Neural cell (in vitro differentiated cells): Measurements from ENCODE around the gene PCNX1. TPM values are rescaled to one million over a fixed set of nuclear protein-coding genes. Genes with fewer than 3 reads are reported as not detected.

ENCODE experiments used
- H2AFZ ChIP-seq: fragments of 200-600, 300-800 bp; sonication (generic), shearing (Covaris generic); 2 replicates; pipeline ENCODE4 v1.6.0; 2014; ENCODE audit warnings: low read depth, mild to moderate bottlenecking, antibody characterized with exemption, low read length, moderate library complexity
- H3F3A ChIP-seq: fragments of 200-600 bp; shearing (Covaris generic); 2 replicates; pipeline ENCODE4 v1.6.1; 2016; ENCODE audit warnings: mild to moderate bottlenecking, moderate library complexity, mixed read lengths, antibody characterized with exemption, low read length; ENCODE audit not compliant: insufficient read depth, poor library complexity, severe bottlenecking
- H3K27ac ChIP-seq: fragments of 200-600, 300-800 bp; sonication (generic), shearing (Covaris generic); 2 replicates; pipeline ENCODE4 v1.5.1; 2014; ENCODE audit warnings: mild to moderate bottlenecking, low read length, moderate library complexity
- H3K27me3 ChIP-seq: fragments of 300-800, 200-600 bp; sonication (generic), shearing (Covaris generic); 2 replicates; pipeline ENCODE4 v1.6.0; 2014; ENCODE audit warnings: mild to moderate bottlenecking, low read depth, low read length, moderate library complexity; ENCODE audit not compliant: insufficient read depth
- H3K36me3 ChIP-seq: fragments of 300-800, 200-600 bp; sonication (generic), shearing (Covaris generic); 2 replicates; pipeline ENCODE4 v1.5.1; 2014; ENCODE audit warnings: mild to moderate bottlenecking, antibody characterized with exemption, low read length, moderate library complexity; ENCODE audit not compliant: insufficient read depth
- H3K4me2 ChIP-seq: fragments of 300-800, 200-600 bp; sonication (generic), shearing (Covaris generic); 2 replicates; pipeline ENCODE4 v1.6.0; 2014; ENCODE audit warnings: mild to moderate bottlenecking, low read length
- H3K4me3 ChIP-seq: fragments of 300-800, 200-600 bp; sonication (generic), shearing (Covaris generic); 2 replicates; pipeline ENCODE4 v1.5.1; 2014; ENCODE audit warnings: mild to moderate bottlenecking, low read length, moderate library complexity
- H3K79me2 ChIP-seq: fragments of 200-600 bp; shearing (Covaris generic); replicated peaks from 2 replicates; pipeline ENCODE4 v1.6.0; 2014; ENCODE audit warnings: mild to moderate bottlenecking, low read length, moderate library complexity; ENCODE audit not compliant: insufficient read depth
- H3K9ac ChIP-seq: fragments of 300-800, 200-600 bp; sonication (generic), shearing (Covaris generic); 2 replicates; pipeline ENCODE4 v1.6.1; 2016; ENCODE audit warnings: mild to moderate bottlenecking, low read length, mixed read lengths
- H3K9me2 ChIP-seq: fragments of 200-600 bp; shearing (Covaris generic); 2 replicates; pipeline ENCODE4 v1.6.1; 2016; ENCODE audit warnings: mild to moderate bottlenecking, low read length, mixed read lengths; ENCODE audit not compliant: insufficient read depth
- H3K9me3 ChIP-seq: fragments of 200-600, 300-800 bp; sonication (generic), shearing (Covaris generic); 2 replicates; pipeline ENCODE4 v1.6.1; 2016; ENCODE audit warnings: mild to moderate bottlenecking, mixed run types, low read length, moderate library complexity, mixed read lengths
- H4K20me1 ChIP-seq: fragments of 200-600 bp; shearing (Covaris generic); 2 replicates; pipeline ENCODE4 v1.6.1; 2016; ENCODE audit warnings: mild to moderate bottlenecking, mixed run types; ENCODE audit not compliant: insufficient read depth
- CTCF ChIP-seq: fragments of 450-650 bp; IDR thresholded peaks from 2 replicates; pipeline ENCODE4 v1.5.1; 2014; ENCODE audit warnings: antibody characterized with exemption, mild to moderate bottlenecking, moderate library complexity; ENCODE audit not compliant: poor library complexity, severe bottlenecking
- EP300 ChIP-seq: fragments of 450-650 bp; conservative IDR thresholded peaks from 2 replicates; pipeline ENCODE4 v1.6.1; 2014; ENCODE audit warnings: antibody characterized with exemption, mild to moderate bottlenecking, moderate library complexity; ENCODE audit not compliant: poor library complexity, severe bottlenecking
- EZH2 ChIP-seq: fragments of 200-600, 300-800 bp; shearing (Covaris generic), sonication (generic); IDR thresholded peaks from 2 replicates; pipeline ENCODE4 v1.6.1; 2014; ENCODE audit warnings: antibody characterized with exemption, low read length, borderline replicate concordance, mild to moderate bottlenecking; ENCODE audit not compliant: insufficient read depth, poor library complexity, severe bottlenecking
- MXI1 ChIP-seq: fragments of 450-650 bp; conservative IDR thresholded peaks from 2 replicates; pipeline ENCODE4 v1.6.1; 2014; ENCODE audit warnings: antibody characterized with exemption, mild to moderate bottlenecking; ENCODE audit not compliant: poor library complexity, severe bottlenecking
- POLR2AphosphoS5 ChIP-seq: IDR thresholded peaks from 2 replicates; pipeline ENCODE4 v1.6.1; 2012
- RAD21 ChIP-seq: fragments of 450-650 bp; conservative IDR thresholded peaks from 2 replicates; pipeline ENCODE4 v1.6.1; 2014; ENCODE audit warnings: antibody characterized with exemption, mild to moderate bottlenecking, moderate library complexity
- REST ChIP-seq: IDR thresholded peaks from 2 replicates; pipeline ENCODE4 v1.6.1; 2012; ENCODE audit warnings: borderline replicate concordance
- SMC3 ChIP-seq: fragments of 450-650 bp; conservative IDR thresholded peaks from 2 replicates; pipeline ENCODE4 v1.6.1; 2014; ENCODE audit warnings: antibody characterized with exemption, mild to moderate bottlenecking, moderate library complexity; ENCODE audit not compliant: poor library complexity
- TAF1 ChIP-seq: IDR thresholded peaks from 2 replicates; pipeline ENCODE4 v1.6.1; 2012; ENCODE audit warnings: low read depth
- polyA plus RNA-seq: library from polyadenylated mRNA; depleted of rRNA; stranded (reverse); fragments of >200 nt; gene quantifications from 2 replicates; pipeline ENCODE4 v1.2.3, GENCODE V29; 2014

The PCNX1 gene
- polyA plus RNA-seq, 1 donor from 2014 or later, result 23.7 TPM

- H2AFZ ChIP-seq, result no peak overlapping the region
- H3K4me3 ChIP-seq, result no peak overlapping the region
- no peaks in the 10 kb centered on the region for H3K9me3 ChIP-seq
- H3K79me2 ChIP-seq, result no peaks in the 10 kb centered on the region
- no peaks in the 10 kb centered on the region for H4K20me1 ChIP-seq
- no peak overlapping the region for H3K4me2 ChIP-seq
- no peaks in the 10 kb centered on the region for H3K36me3 ChIP-seq
- TF ChIP-seq SMC3, result no peak
- no peaks in the 10 kb centered on the region for H3F3A ChIP-seq
- H3K9ac ChIP-seq, result no peak overlapping the region
- H3K9me2 ChIP-seq, result no peaks in the 10 kb centered on the region
- H3K27me3 ChIP-seq, result no peaks in the 10 kb centered on the region
- H3K27ac ChIP-seq, result no peak overlapping the region
Measured at GRCh38 chr14:71114565-71114964, 207.3 kb downstream of the PCNX1 start.

GRCh38 chr14:71115306-71115705 is 208.0 kb downstream of the PCNX1 start:
- Histone ChIP-seq H3K27me3 (no peaks in the 10 kb centered on the region), H3K36me3 (no peaks in the 10 kb centered on the region), H3K79me2 (no peaks in the 10 kb centered on the region), H3F3A (no peaks in the 10 kb centered on the region), H2AFZ (no peak overlapping the region), H3K4me3 (no peak overlapping the region), H4K20me1 (no peaks in the 10 kb centered on the region), H3K27ac (no peak overlapping the region), H3K9me2 (no peaks in the 10 kb centered on the region), H3K9me3 (no peaks in the 10 kb centered on the region), H3K9ac (no peak overlapping the region), H3K4me2 (no peak overlapping the region)
- TF ChIP-seq REST (no peak), EP300 (no peak), EZH2 (no peak), TAF1 (no peak), POLR2AphosphoS5 (no peak), RAD21 (no peak), CTCF (no peak), MXI1 (no peak), SMC3 (no peak)
